Stromal cell of bone marrow (primary cell): ENCODE data around the gene RPP21.

Experiments
- DNase-seq: peaks from one replicate; pipeline ENCODE4 v3.0.0-alpha.2; 2012; ENCODE audit warnings: low read depth

RPP21 gene

DNA sequence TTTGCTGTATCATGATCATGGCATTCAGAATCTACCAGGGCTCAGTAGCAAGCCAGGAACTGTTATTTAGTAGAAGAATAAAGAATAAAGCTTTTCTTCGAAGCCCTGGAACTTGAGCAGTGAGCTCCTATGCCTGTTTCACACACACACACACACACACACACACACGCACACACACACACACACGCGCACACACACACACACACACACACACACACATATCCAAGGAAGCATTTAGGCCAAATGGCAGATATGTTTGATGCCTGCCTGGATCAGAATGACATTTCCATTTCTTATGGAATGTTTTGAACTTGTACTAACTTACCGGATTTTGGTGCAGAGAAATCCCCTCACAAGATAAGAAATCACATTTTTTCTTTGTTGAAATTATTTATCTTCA, 35.5 kb downstream of the RPP21 start:
- no peak for DNase-seq

DNA sequence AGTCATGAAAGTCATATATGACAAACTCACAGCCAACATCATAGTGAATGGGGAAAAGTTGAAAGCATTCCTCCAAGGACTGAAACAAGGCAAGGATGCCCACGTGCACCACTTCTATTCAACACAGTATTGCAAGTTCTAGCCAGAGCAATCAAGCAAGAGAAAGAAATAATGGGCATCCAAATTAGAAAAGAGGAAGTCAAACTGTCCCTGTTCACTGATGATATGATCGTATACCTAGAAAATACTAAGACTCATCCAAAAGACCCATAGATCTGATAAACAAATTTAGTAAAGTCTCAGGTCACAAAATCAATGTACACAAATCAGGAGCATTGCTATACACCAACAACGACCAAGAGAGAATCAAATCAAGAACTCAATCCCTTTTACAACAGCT, 41.2 kb downstream of the RPP21 start:
- DNase-seq: no peak

DNA sequence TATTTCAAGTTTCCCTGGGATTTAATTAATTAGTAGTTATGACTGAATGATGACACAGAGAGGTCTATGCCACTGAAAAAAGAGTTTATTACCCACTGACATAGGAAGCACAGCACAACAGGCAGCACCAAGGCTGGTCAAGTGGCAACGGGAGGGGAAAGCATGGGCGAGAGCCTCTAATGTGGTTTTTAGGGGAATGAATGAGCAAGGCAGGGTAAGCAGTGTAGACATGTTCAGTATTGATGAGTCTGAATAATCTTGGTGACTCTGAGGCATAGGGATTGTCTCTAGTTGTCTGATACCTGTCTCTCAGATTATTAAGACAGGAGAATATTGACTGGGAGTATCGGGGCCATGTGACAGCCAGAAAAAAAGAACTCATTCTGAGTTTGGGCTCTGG, 46.3 kb downstream of the RPP21 start:
- DNase-seq: no peak

DNA sequence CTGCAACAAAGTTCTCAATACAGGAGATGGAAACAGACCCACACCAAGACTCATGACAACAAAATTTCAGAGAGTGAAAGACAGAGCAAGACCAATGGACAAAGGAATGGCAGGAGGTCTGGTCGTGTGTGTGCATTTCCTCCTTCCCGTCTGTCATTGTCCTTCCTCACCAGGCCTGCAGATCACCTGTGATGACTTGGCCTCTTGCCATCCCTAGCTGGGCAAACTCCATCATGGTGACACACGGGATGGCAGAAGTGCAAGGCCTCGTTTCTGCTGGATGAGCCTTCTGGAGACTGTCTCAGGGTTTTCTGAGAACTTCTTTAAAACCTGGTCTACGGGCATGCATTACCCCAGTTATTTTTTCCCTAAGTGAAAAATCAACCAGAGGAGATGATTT, 49.2 kb downstream of the RPP21 start:
- no peak for DNase-seq
